CD14-positive monocyte (primary cell): ENCODE results near the gene HLCS. TPM values are rescaled to one million over a fixed set of nuclear protein-coding genes. Genes with fewer than 3 reads are reported as not detected.

Experiments
- DNase-seq, 3 donors: peaks; one replicate each; pipeline ENCODE4 v3.0.0-alpha.2; 2011 to 2022
- H2AFZ ChIP-seq: 2 replicates; pipeline ENCODE4 v1.6.0; 2012; ENCODE audit warnings: mild to moderate bottlenecking, low read depth, low read length, inconsistent platforms; ENCODE audit not compliant: insufficient read depth, poor library complexity, severe bottlenecking
- H3K27ac ChIP-seq, 2 donors: 1 replicate in 1 of 2; 2 replicates in 1 of 2; pipeline ENCODE4 v1.5.1; 2012 to 2013; ENCODE audit warnings: low read length in 2 of 2, control low read depth in 1 of 2, inconsistent platforms in 1 of 2, low read depth in 1 of 2, mild to moderate bottlenecking in 1 of 2
- H3K27me3 ChIP-seq, 2 donors: one replicate each; pipeline versions ENCODE4 v1.6.0 to v1.6.1; 2011 to 2013; ENCODE audit warnings: low read length in 2 of 2; ENCODE audit not compliant: control insufficient read depth in 2 of 2, insufficient read depth in 2 of 2
- H3K36me3 ChIP-seq, 2 donors: replicated peaks in 1 of 2; 1 replicate in 1 of 2; 2 replicates in 1 of 2; pipeline versions ENCODE4 v1.5.1 to v1.6.1; 2012 to 2013; ENCODE audit warnings: low read length in 2 of 2, control low read depth in 1 of 2, inconsistent platforms in 1 of 2, mild to moderate bottlenecking in 1 of 2; ENCODE audit not compliant: insufficient read depth in 2 of 2, control insufficient read depth in 1 of 2
- H3K4me1 ChIP-seq, 2 donors: 1 replicate in 1 of 2; 2 replicates in 1 of 2; pipeline versions ENCODE4 v1.5.1 to v1.6.1; 2012 to 2013; ENCODE audit warnings: low read length in 2 of 2, control low read depth in 1 of 2, inconsistent platforms in 1 of 2, mild to moderate bottlenecking in 1 of 2, moderate library complexity in 1 of 2; ENCODE audit not compliant: insufficient read depth in 2 of 2, control insufficient read depth in 1 of 2
- H3K4me2 ChIP-seq: replicated peaks from 2 replicates; pipeline ENCODE3; 2012; ENCODE audit warnings: low read length, moderate library complexity, mild to moderate bottlenecking; ENCODE audit not compliant: poor library complexity, severe bottlenecking; ENCODE audit errors: extremely low read depth
- H3K4me3 ChIP-seq, 3 experiments: fragments of 200-600 bp in 1 of 3; sonication (generic) in 1 of 3; replicated peaks in 1 of 3; 1 replicate in 2 of 3; 2 replicates in 1 of 3; pipeline ENCODE4 v1.5.1; 2011 to 2013; ENCODE audit warnings: low read length in 3 of 3, mild to moderate bottlenecking in 3 of 3, control low read depth in 2 of 3, low read depth in 2 of 3, inconsistent platforms in 1 of 3, moderate library complexity in 1 of 3
- H3K79me2 ChIP-seq: 2 replicates; pipeline ENCODE4 v1.6.0; 2012; ENCODE audit warnings: mild to moderate bottlenecking, control low read depth, inconsistent platforms, low read length, moderate library complexity; ENCODE audit not compliant: insufficient read depth
- H3K9ac ChIP-seq: 2 replicates; pipeline ENCODE4 v1.6.0; 2017; ENCODE audit warnings: low read length, mild to moderate bottlenecking; ENCODE audit not compliant: insufficient read depth, poor library complexity, severe bottlenecking
- H3K9me3 ChIP-seq, 2 donors: replicated peaks in 1 of 2; 1 replicate in 1 of 2; 2 replicates in 1 of 2; pipeline versions ENCODE4 v1.5.1 to v1.6.1; 2012 to 2013; ENCODE audit warnings: low read length in 2 of 2, control low read depth in 1 of 2; ENCODE audit not compliant: control insufficient read depth in 1 of 2, insufficient read depth in 1 of 2
- H4K20me1 ChIP-seq: 2 replicates; pipeline ENCODE4 v1.6.0; 2012; ENCODE audit warnings: mild to moderate bottlenecking, low read length, control low read depth, moderate library complexity; ENCODE audit not compliant: insufficient read depth
- H3K27ac Mint-ChIP-seq, 7 donors: one replicate each; pipeline ENCODE4 v1.8.0; 2020; ENCODE audit warnings: mild to moderate bottlenecking in 7 of 7, mixed read lengths in 7 of 7, moderate library complexity in 6 of 7, inconsistent platforms in 2 of 7
- H3K27me3 Mint-ChIP-seq, 3 donors: one replicate each; pipeline ENCODE4 v1.8.0; 2021 to 2022; ENCODE audit warnings: low read depth in 3 of 3, mild to moderate bottlenecking in 3 of 3, mixed read lengths in 3 of 3, moderate library complexity in 3 of 3, inconsistent platforms in 1 of 3
- H3K36me3 Mint-ChIP-seq, 2 donors: one replicate each; pipeline ENCODE4 v1.8.0; 2020; ENCODE audit warnings: mixed read lengths in 2 of 2, inconsistent platforms in 1 of 2, mild to moderate bottlenecking in 1 of 2
- H3K4me1 Mint-ChIP-seq: one replicate; pipeline ENCODE4 v1.8.0; 2020; ENCODE audit warnings: mild to moderate bottlenecking, mixed read lengths
- H3K4me3 Mint-ChIP-seq, 2 donors: one replicate each; pipeline ENCODE4 v1.8.0; 2020; ENCODE audit warnings: mild to moderate bottlenecking in 2 of 2, mixed read lengths in 2 of 2, moderate library complexity in 1 of 2
- H3K9me3 Mint-ChIP-seq, 7 donors: one replicate each; pipeline ENCODE4 v1.8.0; 2020 to 2022; ENCODE audit warnings: mixed read lengths in 7 of 7, mild to moderate bottlenecking in 6 of 7, moderate library complexity in 6 of 7, inconsistent platforms in 2 of 7
- WGBS: methylation state at CpG from one replicate; pipeline ENCODE4 v1.1.5; 2013; ENCODE audit warnings: missing lambda C conversion rate; ENCODE audit not compliant: insufficient coverage; 5-methylcytosine and 5-hydroxymethylcytosine counted together
- intact Hi-C, 2 donors: fragments of 100-400 bp; cut with micrococcal nuclease; formaldehyde crosslinking; loops; one replicate each; pipeline versions ENCODE4 v1.15.0 to v1.15.1; 2023
- polyA plus RNA-seq, 3 donors: library from polyadenylated mRNA; depleted of rRNA in 1 of 3; unstranded in 2 of 3; stranded (reverse) in 1 of 3; fragments of 300-500 nt in 2 of 3; fragments of >200 nt in 1 of 3; fragmentation: Illumina TruSeq in 2 of 3; gene quantifications; 1 replicate in 2 of 3; 2 replicates in 1 of 3; pipeline ENCODE4 v1.2.3, GENCODE V29; 2012 to 2021
- TF ChIP-seq, protein P1 (sequence below): fragments of 200-600 bp; IDR thresholded peaks from one replicate; pipeline ENCODE4 v1.8.0; 2022; ENCODE audit warnings: antibody characterized with exemption, mild to moderate bottlenecking

HLCS gene
- polyA plus RNA-seq, 3 donors: 2.1 to 3.1 (median 2.2) TPM

DNA sequence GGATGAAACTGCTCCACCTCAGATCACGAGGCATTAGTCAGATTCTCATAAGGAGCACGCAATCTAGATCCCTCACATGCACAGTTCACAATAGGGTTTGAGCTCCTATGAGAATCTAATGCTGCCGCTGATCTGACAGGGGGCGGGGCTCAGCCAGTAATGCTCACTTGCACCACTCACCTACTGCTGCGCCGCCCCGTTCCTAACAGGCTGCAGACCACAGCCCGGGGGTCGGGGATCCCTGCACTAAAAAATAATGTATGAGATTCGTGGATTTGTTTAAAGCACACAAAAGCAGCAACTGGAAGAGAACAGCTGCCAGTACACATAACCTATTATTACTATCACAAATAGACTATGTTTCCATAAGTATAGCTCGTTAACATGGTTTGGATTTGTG is 72.9 kb downstream of the HLCS start:
- peaks cover 8 to 17% of the 10 kb centered on the region in 2 donors for H3K36me3 Mint-ChIP-seq
- H3K4me3 Mint-ChIP-seq: no peak overlapping the region

DNA sequence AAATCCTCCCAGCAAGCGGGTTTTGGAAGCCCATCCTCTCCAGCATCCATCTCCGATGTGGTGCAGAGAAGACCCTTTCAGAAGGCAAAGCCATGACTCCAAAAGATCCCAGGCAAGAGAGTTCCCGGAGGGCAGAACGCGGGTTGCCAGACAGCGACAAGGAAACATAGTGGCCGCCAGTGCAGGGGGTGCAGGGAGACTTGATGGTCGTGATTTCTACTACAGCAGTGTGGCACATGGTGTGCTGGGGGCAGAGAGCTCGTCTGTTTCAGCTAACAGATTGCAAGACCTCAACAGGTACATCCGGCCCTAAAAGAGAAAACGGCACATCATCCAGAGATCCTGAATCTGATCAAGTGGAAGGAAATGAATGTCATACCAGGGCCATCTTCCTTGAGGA is 74.3 kb downstream of the HLCS start:
- TF ChIP-seq, protein P1, sequence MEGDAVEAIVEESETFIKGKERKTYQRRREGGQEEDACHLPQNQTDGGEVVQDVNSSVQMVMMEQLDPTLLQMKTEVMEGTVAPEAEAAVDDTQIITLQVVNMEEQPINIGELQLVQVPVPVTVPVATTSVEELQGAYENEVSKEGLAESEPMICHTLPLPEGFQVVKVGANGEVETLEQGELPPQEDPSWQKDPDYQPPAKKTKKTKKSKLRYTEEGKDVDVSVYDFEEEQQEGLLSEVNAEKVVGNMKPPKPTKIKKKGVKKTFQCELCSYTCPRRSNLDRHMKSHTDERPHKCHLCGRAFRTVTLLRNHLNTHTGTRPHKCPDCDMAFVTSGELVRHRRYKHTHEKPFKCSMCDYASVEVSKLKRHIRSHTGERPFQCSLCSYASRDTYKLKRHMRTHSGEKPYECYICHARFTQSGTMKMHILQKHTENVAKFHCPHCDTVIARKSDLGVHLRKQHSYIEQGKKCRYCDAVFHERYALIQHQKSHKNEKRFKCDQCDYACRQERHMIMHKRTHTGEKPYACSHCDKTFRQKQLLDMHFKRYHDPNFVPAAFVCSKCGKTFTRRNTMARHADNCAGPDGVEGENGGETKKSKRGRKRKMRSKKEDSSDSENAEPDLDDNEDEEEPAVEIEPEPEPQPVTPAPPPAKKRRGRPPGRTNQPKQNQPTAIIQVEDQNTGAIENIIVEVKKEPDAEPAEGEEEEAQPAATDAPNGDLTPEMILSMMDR: no peak
- Mint-ChIP-seq H3K27me3 (peaks cover 0 to 3% (median 0%) of the 10 kb centered on the region in 3 donors), H3K4me3 (no peak overlapping the region), H3K9me3 (peaks cover 0 to 9% (median 4%) of the 10 kb centered on the region in 7 donors), H3K27ac (peak overlapping the region in 2 of 7 donors; percentile 64 to 80), H3K4me1 (no peaks in the 10 kb centered on the region), H3K36me3 (peaks cover 8 to 17% of the 10 kb centered on the region in 2 donors)
- Histone ChIP-seq H3K79me2 (no peaks in the 10 kb centered on the region), H3K36me3 (no peaks in the 10 kb centered on the region), H3K27ac (no peak overlapping the region), H3K4me3 (no peak overlapping the region), H3K4me1 (no peaks in the 10 kb centered on the region), H3K4me2 (no peak overlapping the region), H3K9ac (no peak overlapping the region), H4K20me1 (no peaks in the 10 kb centered on the region), H3K27me3 (no peaks in the 10 kb centered on the region), H2AFZ (no peak overlapping the region), H3K9me3 (no peaks in the 10 kb centered on the region)
- no peak for DNase-seq
- intact Hi-C loops: no loop called here
- 92% methylated on average over 11 of the region's 11 CpGs for WGBS

More for the DNA sequence above, 72.9 kb downstream of the HLCS start:
- Histone ChIP-seq H3K27ac (no peak overlapping the region), H3K4me2 (no peak overlapping the region), H3K4me1 (no peaks in the 10 kb centered on the region), H3K36me3 (no peaks in the 10 kb centered on the region), H3K4me3 (no peak overlapping the region), H2AFZ (no peak overlapping the region), H3K9me3 (no peaks in the 10 kb centered on the region), H3K27me3 (no peaks in the 10 kb centered on the region), H3K79me2 (no peaks in the 10 kb centered on the region), H4K20me1 (no peaks in the 10 kb centered on the region), H3K9ac (no peak overlapping the region)
- 95% methylated on average over 7 of the region's 11 CpGs for WGBS
- no peaks in the 10 kb centered on the region for H3K4me1 Mint-ChIP-seq
- H3K27me3 Mint-ChIP-seq: no peaks in the 10 kb centered on the region
- DNase-seq: no peak
- H3K27ac Mint-ChIP-seq: no peak overlapping the region
- TF ChIP-seq, protein P1: no peak
- intact Hi-C loops: no loop called here
- H3K9me3 Mint-ChIP-seq: peaks cover 0 to 7% (median 6%) of the 10 kb centered on the region in 7 donors
